Activated CD4-positive, alpha-beta T cell treated with anti-CD3 and anti-CD28 coated beads, Interleukin-2, amount 50 U/mL, for 1 hour (primary cell): ENCODE data around the gene ZFYVE26.
"Not testable (repeated sequence)": the region's sequence is repeated elsewhere in the genome, so short reads cannot be mapped to it uniquely, and the experiment has no call there.

Source experiments
- DNase-seq: peaks from one replicate; pipeline ENCODE4 v3.0.0-alpha.2; 2020

ZFYVE26 gene

DNA sequence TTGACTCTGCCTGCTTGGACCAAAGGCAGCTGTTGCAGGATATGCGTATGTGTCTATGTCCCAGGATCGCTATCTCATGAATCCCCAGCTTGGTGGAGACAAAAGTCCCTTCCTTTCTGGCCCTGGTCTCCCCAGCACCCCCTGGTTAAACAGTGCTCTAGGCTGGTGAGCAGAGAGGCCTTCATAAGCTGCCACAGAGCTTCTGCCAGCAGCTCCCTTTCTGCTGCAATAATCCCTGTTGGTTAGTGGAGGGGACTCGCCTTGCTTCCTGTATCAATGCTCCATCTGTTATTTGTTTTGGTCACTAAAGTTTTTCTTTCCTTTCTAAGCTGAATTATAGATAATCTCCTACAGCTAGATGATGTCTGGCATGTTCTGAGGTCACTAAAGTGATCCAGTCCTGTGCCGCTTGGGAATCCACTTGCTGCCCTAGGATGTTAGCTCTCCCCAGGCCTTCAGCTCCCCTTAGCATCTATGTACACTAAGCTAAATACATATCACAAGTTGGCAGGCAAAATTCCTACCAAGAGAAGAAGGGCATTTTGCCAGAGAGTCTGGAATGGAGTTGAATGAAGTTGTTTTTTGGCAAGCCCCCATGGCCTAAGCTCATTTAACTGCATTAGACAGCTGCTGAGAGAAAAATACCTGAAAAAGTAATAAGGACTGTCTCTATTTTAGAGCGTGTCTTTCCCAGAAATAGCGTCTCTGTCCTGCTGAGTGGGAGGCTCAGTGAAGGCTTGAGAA, 66.9 kb downstream of the ZFYVE26 start:
- DNase-seq, result no peak

DNA sequence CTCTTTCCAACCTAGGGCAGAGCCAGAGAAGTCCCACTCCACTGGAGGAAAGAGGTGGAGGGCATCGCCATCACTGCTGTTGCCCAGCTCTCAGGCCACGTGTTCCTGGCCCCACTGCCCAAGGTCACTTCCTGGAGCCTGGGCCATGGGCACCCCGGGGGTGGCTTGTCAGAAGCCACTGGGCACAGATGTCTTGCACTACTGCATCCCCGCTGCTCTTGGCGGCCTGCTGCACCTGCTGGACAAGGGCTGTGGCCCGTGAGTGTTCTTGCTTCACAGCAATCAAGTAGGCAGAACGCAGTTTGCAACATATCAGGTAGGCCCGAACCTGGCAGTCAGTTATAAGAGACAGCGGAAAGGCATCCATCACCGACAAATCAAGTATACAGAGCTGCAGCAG, 68.1 kb downstream of the ZFYVE26 start:
- no peak for DNase-seq

DNA sequence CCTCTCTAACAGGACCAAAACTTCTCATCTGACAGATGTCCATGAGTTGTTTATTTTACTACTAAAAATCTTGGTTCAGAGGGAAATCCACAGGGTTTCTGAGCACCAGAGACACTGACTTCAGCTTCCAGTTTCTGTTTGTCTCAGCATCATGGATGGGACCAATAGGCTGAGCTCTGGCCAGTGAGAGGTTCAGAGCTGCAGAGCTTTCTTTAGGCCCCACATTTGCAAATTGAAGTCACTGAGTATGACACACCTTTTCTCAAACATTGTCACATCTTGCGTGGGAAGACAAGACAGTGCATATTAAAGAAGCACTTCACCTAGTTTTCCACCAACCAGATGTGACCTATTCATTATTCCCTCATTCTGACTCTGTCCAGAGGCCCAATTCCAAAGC, 69.5 kb downstream of the ZFYVE26 start:
- no peak for DNase-seq

DNA sequence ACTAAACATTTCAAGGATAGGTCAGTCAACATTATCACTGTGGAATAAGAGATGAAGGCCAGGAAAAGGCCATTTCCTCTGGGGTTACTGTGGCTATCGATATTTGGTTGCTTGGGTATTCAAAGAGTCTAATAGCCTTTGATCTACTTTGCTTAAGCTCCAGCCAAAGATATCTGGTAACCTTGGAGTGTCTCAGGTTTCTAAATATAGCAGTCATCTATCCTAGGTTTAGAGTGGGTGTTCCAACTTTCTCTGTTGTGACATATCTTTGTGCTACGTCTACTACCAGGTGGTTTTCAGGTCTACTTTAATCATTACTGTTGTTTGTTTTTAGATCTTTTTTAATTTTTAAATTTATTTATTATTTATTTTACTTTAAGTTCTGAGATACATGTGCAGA, 72.3 kb downstream of the ZFYVE26 start:
- DNase-seq, result no peak

DNA sequence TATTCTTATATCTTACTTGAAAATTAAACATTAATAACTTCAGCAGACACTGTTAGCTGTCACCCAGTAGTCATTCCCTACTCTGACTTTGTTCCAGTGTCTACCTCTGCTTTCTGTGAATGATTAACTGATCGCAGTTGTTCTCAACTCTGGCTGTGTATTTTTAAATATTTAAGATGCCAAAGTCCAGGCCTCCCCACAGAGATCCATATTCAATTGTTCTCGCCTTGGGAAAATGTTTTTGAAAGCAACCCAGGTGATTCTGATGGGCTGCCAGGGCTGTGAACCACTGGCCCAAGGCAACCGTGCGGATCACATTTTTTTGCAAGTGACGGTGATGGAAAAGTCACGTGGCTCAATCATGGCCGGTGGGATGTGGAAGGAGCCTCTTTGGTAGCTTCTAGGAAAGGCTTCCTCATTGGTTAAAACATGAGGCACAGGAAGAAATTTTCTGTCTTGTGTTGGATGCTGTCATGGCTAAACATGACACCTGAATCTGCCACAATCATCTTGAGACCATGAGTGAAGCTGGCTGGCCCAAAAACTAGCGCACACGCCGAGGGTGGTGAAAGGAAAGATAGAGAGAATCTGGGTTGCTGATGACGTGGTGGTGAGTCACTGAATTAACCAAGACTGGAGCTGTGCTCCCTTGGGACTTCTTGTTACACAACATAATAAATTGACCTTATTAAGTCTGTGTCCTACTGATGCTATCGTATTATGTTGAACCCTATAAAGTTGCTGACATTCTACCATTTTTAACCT, 77.5 kb downstream of the ZFYVE26 start:
- DNase-seq, result no peak

DNA sequence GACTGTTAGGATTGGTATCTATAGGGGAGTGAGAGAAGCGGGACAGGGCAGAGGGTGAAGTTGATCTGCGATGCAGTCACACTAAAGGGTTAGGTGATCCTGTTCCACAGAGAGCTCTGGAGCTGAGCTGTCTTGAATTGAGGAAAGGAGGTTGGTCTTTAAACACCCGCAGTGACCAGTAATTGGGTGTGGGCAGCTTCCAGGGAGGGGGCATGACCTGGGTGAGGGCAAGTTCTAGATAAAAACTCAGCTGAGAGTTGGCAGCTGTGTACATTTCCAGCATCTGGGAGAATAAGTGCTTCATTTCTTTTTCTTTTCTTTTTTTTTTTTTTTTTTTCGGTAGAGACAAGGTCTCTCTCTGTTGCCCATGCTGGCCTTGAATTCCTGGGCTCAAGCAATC, 79.6 kb downstream of the ZFYVE26 start:
- no peak for DNase-seq

DNA sequence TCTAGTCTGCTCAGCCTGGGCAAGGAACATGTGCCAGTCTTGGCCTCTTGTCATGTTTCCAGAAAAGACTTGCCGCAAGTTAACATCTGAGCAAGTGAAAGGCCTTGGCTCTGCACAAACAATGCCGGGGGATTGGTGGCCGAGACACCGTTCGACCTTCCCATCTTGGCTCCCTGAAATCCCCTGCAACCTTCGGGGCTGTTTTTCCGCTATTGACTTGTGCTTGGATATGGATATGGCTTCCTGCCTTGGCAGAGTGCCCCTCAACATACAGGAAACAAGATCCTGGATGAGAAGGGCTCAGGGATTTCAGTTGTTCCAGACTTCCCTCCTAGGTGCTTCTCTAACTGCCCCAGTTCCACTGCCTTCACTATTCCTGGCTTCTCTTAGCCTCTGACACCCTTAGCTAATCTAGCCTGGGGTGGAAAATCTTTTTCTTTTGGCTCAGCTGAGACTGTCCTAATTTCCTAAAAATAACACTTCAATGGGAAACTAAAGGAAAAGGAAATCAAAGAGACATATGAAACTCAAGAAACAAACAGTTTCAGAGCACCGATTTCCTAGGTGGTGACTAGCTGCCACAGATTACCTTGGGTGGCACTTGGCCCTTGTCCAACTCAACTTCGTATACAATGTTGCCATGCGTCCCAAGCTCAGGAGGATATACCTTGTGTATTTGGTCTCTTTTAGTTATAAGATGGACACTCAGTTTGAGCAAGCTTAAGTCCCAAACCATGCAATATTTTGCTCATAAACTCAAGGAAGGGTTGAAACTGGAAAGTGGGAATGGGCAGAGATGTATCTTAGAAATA, 80.8 kb downstream of the ZFYVE26 start:
- no peak for DNase-seq

DNA sequence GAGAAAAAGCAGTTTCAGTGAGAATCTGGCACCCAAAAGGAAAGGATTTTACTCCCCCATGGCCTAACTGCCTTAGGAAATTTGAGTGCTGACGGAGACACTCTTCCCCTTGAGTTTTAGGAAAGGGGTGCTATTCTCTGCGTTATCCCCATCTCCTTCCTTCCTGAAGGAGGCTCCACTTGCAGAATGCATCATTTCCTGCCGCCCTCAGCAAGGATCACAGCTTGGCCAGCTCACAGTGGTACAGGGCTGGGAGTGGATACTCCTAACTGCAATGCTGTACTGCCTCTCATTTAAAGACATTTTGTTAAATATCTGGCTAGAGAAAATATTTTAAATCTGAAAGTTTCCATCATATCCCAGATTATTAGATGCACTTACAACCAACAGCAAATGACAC, 81.7 kb downstream of the ZFYVE26 start:
- DNase-seq, result no peak

DNA sequence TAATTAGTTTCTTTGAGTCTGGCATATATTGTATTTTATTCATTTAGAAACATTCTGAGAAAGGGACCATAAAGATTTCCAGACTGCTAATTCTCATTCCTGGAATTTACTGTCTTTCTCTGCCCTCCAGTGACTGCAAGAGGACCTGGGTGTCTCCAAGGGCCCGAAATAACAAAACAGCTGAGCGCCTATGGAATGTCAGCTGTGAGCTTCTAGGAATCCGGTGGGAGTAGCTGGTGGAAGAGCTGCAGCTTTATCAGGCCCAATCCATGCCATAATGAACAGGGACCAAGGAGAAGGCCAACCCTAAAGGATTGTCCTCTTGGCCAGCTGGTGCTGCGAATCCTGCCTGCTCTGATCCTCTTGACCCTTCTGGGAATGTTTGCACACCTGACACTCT, 82.8 kb downstream of the ZFYVE26 start:
- no peak for DNase-seq

DNA sequence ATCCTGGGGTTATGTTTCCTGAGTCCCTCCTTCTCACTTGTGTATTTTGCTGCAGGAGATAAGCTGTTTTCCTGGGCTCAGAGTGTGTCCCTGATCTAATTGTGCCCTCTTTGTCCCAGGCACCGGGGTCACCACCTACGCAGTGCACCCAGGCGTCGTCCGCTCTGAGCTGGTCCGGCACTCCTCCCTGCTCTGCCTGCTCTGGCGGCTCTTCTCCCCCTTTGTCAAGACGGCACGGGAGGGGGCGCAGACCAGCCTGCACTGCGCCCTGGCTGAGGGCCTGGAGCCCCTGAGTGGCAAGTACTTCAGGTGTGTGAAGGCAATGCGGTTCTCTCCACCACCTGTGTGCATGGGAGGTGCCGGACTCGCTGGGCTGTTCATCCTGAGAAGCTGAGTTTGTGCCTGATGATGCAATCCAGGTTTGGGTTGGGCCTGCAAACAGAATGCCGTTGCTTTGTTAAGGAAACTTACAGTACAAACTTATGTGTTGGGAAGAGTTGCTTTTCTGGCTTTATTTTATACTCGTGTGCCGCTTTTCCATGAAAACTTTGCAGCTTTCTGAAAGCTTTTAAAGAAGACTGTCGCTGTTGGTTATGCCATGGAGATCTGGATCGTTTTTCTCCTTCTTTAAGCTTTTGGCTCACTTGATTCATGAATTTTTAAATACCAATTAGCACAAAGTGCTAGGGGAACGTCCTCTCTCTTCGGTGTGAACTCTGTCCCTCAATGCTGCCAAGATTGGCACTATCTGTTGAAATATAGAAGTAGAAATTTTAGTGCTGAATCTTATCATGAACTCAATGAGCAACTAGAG, 87.1 kb downstream of the ZFYVE26 start:
- DNase-seq, result no peak

DNA sequence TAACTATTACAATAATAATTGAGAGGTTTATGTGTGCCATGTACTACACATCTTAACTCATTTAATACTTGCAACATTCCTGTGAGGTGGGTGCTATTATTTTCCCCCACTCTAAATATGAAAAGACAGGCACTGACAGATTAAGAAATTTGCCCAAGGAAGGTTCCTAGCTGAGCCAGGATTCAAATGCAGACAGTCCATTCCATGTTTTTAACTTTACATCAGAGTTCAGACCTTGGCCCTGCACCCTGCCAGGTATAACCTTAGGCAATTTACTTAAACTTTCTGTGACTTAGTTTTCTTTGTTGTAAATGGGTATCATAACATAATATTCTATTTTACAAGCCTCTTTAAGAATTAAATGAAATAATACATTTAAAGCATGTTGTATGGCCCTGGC, 88.1 kb downstream of the ZFYVE26 start:
- DNase-seq, result no peak

DNA sequence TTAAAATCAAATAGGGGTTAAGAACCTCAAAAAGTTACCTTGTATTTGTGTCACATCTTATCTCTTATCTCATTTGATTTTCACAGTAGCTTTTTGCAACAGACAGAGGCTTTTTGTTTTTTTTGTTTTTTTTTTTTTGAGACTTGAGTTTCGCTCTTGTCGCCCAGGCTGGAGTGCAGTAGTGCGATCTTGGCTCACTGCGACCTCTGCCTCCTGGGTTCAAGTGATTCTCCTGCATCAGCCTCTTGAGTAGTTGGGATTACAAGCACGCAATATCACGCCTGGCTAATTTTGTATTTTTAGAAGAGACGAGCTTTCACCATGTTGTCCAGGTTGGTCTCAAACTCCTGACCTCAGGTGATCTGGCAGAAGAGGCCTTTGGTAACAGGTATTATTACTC, 89.0 kb downstream of the ZFYVE26 start:
- no peak for DNase-seq

DNA sequence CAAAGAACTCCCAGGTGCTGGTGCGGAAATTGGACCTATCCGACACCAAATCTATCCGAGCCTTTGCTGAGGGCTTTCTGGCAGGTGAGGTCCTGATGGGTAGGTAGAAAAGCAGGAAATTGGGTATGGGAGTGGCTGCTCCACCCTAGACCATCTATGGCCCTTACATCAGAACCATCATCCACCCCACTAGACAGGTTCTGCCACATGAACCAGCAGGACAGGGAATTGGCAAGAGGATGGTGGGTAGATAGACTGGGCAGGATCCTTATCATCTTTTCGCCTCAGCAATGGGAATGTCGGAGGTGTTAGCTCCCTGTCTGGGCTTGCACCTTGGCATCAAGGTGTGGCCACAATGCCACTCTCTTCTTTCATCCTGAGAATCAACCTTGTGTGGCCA, 91.2 kb downstream of the ZFYVE26 start:
- DNase-seq, result no peak

DNA sequence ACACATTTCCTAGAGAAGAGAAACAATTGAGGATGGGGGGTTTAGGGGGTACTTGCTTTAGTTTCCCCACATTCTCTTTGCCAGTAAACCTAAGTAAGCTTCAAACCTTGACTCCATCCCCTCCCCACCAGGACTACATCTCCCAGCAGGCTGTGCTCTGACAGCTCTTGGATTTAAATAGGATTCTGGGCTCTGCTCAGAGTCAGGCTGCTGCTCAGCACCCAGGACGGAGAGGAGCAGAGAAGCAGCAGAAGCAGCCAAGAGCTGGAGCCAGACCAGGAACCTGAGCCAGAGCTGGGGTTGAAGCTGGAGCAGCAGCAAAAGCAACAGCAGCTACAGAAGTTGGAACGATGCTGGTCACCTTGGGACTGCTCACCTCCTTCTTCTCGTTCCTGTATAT, 94.1 kb downstream of the ZFYVE26 start:
- DNase-seq, result no peak

DNA sequence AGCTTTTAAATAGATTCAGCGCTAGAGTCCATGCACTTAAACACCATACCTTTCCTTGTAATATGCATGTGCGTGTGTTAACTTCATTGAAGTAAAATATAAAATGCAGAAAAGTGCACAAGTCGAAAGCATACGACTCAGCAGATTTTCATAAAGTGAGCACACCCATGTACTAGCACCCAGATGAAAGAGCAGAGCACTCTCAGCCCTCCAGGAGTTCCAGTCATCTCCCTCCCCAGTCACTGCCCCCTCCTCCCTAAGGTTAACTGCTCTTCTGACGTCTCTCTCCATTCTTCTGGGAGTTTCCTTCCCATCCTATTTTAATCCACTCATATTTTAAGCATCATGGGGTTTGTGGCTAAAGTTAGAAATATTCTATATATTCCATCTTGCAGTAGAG, 94.5 kb downstream of the ZFYVE26 start:
- DNase-seq, result no peak

DNA sequence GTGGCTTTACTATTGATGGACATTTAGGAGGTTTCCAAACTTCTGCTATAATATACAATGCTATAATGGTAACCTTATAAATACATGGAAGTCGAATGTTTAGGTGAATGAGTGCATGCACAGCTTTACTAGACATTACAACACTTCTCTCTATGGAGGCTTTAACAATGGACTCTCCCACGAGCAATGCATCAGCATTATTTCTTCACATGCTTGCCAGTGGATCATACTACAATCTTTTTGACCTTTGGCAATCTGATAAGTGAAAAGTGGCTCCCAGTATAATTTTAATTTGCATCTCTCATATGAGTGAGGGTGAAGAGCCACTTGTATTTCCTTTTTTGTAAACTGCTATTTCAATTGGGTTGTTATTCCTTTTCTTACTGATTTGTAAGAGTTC, 96.5 kb downstream of the ZFYVE26 start:
- no peak for DNase-seq

DNA sequence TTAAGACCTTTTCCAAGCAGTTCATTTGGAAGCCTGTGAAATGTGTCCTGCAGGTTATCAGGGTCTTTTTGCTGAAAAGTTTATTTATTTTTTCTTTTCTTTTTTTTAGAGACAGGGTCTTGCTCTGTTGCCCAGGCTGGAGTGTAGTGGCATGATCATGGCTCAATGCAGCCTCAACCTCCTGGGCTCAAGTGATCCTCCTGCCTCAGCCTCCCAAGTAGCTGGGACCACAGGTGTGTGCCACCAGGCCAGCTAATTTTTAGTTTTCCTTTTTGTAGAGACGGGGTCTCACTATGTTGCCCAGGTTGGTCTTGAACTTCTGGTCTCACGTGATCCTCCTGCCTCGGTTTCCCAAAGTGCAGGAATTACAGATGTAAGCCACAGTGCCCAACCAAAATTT, 97.0 kb downstream of the ZFYVE26 start:
- not testable (repeated sequence) for DNase-seq

DNA sequence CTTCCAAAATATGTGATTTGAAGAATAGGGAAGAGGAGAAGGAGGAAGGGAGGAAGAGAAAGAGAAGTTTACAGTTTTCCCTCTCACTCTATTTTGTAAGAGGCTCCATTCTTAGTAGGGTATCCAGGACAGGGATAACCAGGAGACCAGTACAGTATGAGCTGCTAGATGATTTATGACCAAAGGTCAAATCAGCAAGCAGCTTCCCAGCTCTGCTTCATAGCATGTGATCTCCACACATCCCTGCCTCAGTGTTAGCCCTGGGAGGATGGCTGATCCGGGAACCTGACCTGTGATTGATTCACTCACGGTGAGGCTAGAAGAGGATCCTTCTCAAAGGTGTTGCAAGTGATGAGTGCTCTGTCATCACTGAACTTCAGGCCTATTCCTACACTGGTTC, 98.1 kb downstream of the ZFYVE26 start:
- DNase-seq, result no peak

DNA sequence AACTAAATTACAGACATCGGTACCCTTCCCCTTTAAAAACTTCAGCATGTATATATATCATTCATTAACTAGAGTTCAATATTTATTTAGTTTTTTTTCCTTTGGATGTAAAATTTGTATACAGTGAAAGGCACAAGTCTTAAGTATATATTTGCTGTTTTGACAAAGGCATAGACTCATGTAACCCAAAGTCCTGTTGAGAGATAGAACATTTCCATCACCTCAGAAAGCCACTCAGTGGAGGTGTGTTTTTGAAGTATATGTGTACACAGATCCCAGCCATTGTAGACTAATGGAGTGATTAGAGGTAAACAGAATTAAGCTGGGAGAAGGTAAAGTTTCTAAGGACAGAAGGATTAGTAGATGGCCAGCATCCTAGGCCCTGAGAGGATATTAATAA, 99.3 kb downstream of the ZFYVE26 start:
- no peak for DNase-seq

DNA sequence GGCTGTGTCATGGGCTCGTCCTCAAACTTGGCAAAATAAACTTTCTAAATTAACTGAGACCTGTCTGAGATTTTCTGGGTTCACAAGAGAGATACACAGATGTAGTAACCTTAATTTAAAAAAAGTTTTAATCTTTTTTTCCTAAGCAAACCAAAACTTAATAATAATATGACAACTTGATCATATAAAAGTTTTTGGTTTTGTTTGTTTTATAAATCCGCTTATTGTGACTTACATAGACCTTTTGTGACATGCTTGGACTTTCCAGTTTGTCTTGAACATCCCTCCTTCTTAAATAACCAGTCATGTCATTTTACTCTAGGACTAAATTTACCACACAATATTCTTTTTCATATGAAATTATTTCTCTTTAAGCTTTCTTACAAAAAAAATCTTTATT, 106.2 kb downstream of the ZFYVE26 start:
- DNase-seq, result no peak

DNA sequence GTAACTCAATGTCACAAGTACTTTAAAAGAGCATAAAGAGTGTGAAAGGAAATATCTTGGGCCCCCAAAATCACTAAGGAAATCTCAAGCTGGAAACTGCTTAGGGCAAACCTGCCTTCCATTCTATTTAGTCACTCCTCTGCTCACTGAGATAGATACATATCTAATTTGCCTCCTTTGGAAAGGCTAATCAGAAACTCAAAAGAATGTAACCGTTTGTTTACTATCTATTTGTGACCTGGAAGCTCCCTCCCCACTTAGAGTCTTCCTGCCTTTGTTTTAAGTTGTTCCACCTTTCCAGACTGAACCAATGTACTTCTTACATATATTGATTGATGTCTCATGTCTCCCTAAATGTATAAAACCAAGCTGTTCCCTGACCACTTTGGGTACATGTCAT, 106.6 kb downstream of the ZFYVE26 start:
- DNase-seq, result not testable (repeated sequence)

DNA sequence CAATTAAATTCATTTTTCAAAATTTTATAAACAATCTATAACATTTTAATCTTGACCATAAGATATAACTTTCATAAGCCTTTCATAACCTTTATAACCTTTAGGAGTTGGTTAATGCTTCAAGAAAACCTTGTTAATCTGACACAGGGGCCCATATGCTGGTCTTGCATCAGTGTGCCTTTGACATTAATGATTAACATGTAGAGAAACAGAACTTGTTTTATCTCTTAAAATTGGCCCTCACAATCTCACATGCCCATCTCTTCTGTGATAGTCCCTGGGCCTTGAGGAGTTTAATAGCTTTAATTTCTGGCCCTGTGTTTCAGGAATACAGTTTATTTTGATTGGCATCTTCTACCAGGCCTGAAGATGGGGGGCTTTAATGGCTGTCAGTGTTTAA, 107.0 kb downstream of the ZFYVE26 start:
- not testable (repeated sequence) for DNase-seq

DNA sequence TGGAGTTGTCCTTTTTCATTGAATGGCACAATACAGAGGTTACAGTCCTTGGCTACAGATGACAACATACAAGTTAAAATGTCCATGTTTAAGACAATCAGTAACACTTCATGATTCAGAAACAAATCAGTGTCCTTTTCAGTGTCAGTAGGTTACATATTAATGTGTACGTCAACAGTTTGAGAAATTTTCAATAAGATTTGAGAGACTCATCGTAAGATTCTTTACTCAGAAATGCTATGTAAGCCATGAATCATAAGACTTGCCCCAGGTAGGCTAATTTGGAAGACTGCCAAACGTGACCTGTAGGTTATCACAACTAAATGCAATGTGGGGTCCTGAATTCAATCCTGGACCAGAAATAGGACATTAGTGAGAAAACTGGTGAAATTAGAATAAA, 111.2 kb downstream of the ZFYVE26 start:
- no peak for DNase-seq
